ENCODE measurements around the gene BMAL1. TPM values are rescaled to one million over a fixed set of nuclear protein-coding genes. Genes with fewer than 3 reads are reported as not detected.
A peak's percentile ranks its signal among the peaks of the same experiment; 100 is the strongest.

The BMAL1 gene
- total RNA-seq, 4 donors from 2014 or later: 27.7 to 81.8 (median 41.0) TPM

- DNase-seq (no peak), ATAC-seq (no peak)
- no peak overlapping the region for H3K4me3 ChIP-seq
- H3K36me3 ChIP-seq: no peaks in the 10 kb centered on the region
- intact Hi-C loops (cut with DNase I; ENCODE audit: low total_unique reads): loop anchor here (10.0 kb wide), 1 partner anchor 659 kb away; the partner anchor contains the start of gene TEAD1
- peaks cover 97 to 99% of the 10 kb centered on the region in 2 donors for H3K4me1 ChIP-seq
- TF ChIP-seq, protein P1, sequence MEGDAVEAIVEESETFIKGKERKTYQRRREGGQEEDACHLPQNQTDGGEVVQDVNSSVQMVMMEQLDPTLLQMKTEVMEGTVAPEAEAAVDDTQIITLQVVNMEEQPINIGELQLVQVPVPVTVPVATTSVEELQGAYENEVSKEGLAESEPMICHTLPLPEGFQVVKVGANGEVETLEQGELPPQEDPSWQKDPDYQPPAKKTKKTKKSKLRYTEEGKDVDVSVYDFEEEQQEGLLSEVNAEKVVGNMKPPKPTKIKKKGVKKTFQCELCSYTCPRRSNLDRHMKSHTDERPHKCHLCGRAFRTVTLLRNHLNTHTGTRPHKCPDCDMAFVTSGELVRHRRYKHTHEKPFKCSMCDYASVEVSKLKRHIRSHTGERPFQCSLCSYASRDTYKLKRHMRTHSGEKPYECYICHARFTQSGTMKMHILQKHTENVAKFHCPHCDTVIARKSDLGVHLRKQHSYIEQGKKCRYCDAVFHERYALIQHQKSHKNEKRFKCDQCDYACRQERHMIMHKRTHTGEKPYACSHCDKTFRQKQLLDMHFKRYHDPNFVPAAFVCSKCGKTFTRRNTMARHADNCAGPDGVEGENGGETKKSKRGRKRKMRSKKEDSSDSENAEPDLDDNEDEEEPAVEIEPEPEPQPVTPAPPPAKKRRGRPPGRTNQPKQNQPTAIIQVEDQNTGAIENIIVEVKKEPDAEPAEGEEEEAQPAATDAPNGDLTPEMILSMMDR (IDR thresholded peaks at IDR 0.05 in 4 of 5, conservative IDR thresholded peaks at IDR 0.05 in 1 of 5): no peak
- no peak for TF ChIP-seq POLR2A (IDR thresholded peaks at IDR 0.05)
- H3K9me3 ChIP-seq: no peaks in the 10 kb centered on the region
- H3K27ac ChIP-seq: peak overlapping the region; percentile 37 to 65 (median 46)
- H3K27me3 ChIP-seq: no peaks in the 10 kb centered on the region
- in situ Hi-C loops (cut with MboI; ENCODE audit: low sequenced_read_pairs in 4 of 4): loop anchor here (10.0 to 25.0 kb wide), 3 partner anchors 49 to 371 kb away; partner anchors contain the start of gene BMAL1 (in 1 of the 4)
These were observed 55.9 kb downstream of the BMAL1 start for GRCh38 chr11:13333456-13333957.

GRCh38 chr11:13334034-13334786 lies 56.6 kb downstream of the BMAL1 start:
- Histone ChIP-seq H3K4me1 (peaks cover 97 to 100% of the 10 kb centered on the region in 2 donors), H3K36me3 (no peaks in the 10 kb centered on the region), H3K9me3 (no peaks in the 10 kb centered on the region), H3K27ac (peak overlapping the region; percentile 37 to 68 (median 60)), H3K27me3 (no peaks in the 10 kb centered on the region), H3K4me3 (no peak overlapping the region)
- in situ Hi-C loops (cut with MboI; ENCODE audit: low sequenced_read_pairs in 4 of 4) (loop anchor here (10.0 to 25.0 kb wide), 3 partner anchors 49 to 372 kb away; partner anchors contain the start of gene BMAL1 (in 1 of the 4)), intact Hi-C loops (cut with DNase I; ENCODE audit: low total_unique reads) (loop anchor here (2.0 to 10.0 kb wide), 2 partner anchors 29 to 659 kb away; partner anchors contain the start of gene TEAD1)
- DNase-seq: no peak
- no peak for ATAC-seq
- no peak for TF ChIP-seq POLR2A (IDR thresholded peaks at IDR 0.05)
- TF ChIP-seq, protein P1 (IDR thresholded peaks at IDR 0.05 in 4 of 5, conservative IDR thresholded peaks at IDR 0.05 in 1 of 5): no peak

DNA sequence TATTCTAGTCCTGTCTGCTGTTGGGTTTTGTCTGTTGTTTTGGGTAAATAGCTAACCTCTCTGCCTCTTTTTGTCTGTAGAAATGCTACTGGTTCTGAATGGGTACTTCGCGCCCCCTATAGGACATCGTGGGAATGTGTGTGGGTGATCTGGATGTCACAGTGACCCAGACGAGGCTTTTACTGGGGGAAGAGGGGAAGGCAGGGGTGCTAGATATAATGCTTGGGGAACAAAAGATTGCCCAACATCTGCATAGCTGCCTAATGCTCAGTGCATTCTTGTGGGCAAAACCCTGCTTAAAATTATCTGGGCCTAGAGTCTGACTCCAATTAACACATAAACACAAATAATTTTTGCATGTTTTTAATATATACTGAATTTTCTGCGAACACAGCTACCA lies 57.7 kb downstream of the BMAL1 start:
- peak in 1 of 2 donors; percentile 35 for ATAC-seq
- Histone ChIP-seq H3K4me3 (no peak overlapping the region), H3K27ac (peak overlapping the region; percentile 1 to 68 (median 62)), H3K27me3 (no peaks in the 10 kb centered on the region), H3K4me1 (peaks cover 97 to 100% of the 10 kb centered on the region in 2 donors), H3K36me3 (no peaks in the 10 kb centered on the region), H3K9me3 (no peaks in the 10 kb centered on the region)
- peak; percentile 23 to 59 for DNase-seq
- intact Hi-C loops (cut with DNase I; ENCODE audit: low total_unique reads): loop anchor here (1.0 to 10.0 kb wide), 3 partner anchors 31 to 661 kb away; partner anchors contain the start of genes BMAL1 and TEAD1
- no peak for TF ChIP-seq POLR2A (IDR thresholded peaks at IDR 0.05)
- TF ChIP-seq, protein P1 (IDR thresholded peaks at IDR 0.05 in 4 of 5, conservative IDR thresholded peaks at IDR 0.05 in 1 of 5): peak; percentile 50 to 82 (median 73)
- in situ Hi-C loops (cut with MboI; ENCODE audit: low sequenced_read_pairs in 4 of 4): loop anchor here (10.0 to 25.0 kb wide), 3 partner anchors 51 to 373 kb away; partner anchors contain the start of gene BMAL1 (in 1 of the 4)

DNA sequence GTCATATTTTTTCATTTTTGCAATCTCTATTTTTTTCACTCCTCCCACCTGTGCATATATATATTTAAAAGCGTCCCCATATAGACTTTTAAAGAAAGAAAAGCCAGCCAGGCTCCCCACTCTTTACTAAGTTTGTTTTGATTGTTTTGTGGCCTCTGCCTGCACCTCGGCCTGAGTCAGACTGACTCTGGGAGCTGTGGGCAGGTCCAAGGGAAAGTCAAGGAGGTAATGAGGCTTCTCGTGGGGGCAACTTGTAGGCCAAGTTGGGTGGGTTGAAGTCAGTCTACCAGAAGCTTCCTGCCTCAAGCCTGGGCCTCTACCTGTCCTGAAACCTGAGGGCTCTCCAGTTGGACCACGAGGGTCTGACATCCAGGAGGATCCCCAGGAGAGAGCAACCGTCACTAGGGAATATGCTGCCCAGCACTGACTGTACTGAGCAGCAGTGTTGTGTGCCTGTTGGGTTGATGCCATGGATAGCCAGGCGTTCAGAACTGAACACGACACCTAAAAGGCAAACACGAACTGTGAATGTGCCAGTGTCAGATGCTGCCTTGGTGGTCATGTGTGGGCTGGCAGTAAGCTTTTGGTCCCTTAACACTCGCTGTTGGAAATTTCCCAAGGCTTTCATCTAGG lies 58.8 kb downstream of the BMAL1 start:
- no peak for TF ChIP-seq POLR2A (IDR thresholded peaks at IDR 0.05)
- TF ChIP-seq, protein P1 (IDR thresholded peaks at IDR 0.05 in 4 of 5, conservative IDR thresholded peaks at IDR 0.05 in 1 of 5): peak in 1 of 5 experiments; percentile 9
- H3K4me3 ChIP-seq: no peak overlapping the region
- no peaks in the 10 kb centered on the region for H3K9me3 ChIP-seq
- H3K36me3 ChIP-seq: no peaks in the 10 kb centered on the region
- H3K4me1 ChIP-seq: peaks cover 87 to 90% of the 10 kb centered on the region in 2 donors
- ATAC-seq: peak; percentile 86 to 95
- H3K27me3 ChIP-seq: no peaks in the 10 kb centered on the region
- intact Hi-C loops (cut with DNase I; ENCODE audit: low total_unique reads) (loop anchor here (10.0 kb wide), 1 partner anchor 662 kb away; the partner anchor contains the start of gene TEAD1), in situ Hi-C loops (cut with MboI; ENCODE audit: low sequenced_read_pairs in 4 of 4) (loop anchor here (10.0 to 25.0 kb wide), 3 partner anchors 52 to 374 kb away; partner anchors contain the start of gene BMAL1 (in 1 of the 4))
- peak overlapping the region; percentile 58 to 78 (median 66) for H3K27ac ChIP-seq
- DNase-seq: peak; percentile 87 to 88

All from gastrocnemius medialis (tissue), 4 donors.